WI38 (cell line): ENCODE results near the gene TSR1.

ENCODE experiments used
- H3K4me3 ChIP-seq: 2 replicates; pipeline ENCODE4 v1.5.1; 2011; ENCODE audit warnings: low read depth, mild to moderate bottlenecking, control low read depth, low read length
- TF ChIP-seq, protein P1 (sequence below): IDR thresholded peaks from 2 replicates; pipeline ENCODE4 v1.5.1; 2012; ENCODE audit warnings: low read depth, mild to moderate bottlenecking, control low read depth, low read length

TSR1 gene

DNA sequence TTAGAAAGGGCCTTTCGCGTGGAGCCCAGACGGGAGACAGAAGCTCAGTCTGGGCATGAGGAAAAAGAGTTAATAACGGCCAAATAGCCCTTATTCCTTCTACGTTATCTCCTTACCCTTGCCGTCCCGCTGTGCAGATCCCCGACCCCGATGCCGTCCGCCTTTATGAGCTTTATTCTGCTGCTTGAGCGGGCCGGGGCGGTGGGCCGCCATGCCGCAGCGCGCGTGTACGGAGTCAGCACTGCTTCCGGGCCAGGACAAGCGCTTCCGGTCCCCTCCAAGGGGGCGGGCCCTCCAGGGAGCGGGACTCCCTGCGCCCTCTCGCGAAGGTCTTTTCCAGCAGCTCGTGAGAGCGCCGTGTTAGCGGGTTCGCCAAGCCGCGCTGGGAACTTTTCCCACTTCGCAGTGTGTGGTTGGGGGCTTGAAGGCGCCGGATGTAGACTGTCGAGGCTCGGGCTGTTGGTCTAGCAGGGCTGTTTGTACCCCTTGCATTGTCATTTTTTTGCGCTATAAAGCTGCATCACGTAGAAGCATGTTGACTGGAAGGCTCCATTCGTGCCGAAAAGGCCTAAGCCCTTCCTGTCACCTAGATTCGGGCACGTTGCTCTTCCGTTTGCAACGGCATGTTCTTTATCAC, at the start of gene TSR1:
Gene TSR1 (minus strand): TSS at position 243 of the 637 bp plus-strand sequence. CDS start 30 bp downstream, at position 213.
- TF ChIP-seq, protein P1, sequence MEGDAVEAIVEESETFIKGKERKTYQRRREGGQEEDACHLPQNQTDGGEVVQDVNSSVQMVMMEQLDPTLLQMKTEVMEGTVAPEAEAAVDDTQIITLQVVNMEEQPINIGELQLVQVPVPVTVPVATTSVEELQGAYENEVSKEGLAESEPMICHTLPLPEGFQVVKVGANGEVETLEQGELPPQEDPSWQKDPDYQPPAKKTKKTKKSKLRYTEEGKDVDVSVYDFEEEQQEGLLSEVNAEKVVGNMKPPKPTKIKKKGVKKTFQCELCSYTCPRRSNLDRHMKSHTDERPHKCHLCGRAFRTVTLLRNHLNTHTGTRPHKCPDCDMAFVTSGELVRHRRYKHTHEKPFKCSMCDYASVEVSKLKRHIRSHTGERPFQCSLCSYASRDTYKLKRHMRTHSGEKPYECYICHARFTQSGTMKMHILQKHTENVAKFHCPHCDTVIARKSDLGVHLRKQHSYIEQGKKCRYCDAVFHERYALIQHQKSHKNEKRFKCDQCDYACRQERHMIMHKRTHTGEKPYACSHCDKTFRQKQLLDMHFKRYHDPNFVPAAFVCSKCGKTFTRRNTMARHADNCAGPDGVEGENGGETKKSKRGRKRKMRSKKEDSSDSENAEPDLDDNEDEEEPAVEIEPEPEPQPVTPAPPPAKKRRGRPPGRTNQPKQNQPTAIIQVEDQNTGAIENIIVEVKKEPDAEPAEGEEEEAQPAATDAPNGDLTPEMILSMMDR = no peak
- peak within 1 kb of the TSS; percentile 87 for H3K4me3 ChIP-seq

DNA sequence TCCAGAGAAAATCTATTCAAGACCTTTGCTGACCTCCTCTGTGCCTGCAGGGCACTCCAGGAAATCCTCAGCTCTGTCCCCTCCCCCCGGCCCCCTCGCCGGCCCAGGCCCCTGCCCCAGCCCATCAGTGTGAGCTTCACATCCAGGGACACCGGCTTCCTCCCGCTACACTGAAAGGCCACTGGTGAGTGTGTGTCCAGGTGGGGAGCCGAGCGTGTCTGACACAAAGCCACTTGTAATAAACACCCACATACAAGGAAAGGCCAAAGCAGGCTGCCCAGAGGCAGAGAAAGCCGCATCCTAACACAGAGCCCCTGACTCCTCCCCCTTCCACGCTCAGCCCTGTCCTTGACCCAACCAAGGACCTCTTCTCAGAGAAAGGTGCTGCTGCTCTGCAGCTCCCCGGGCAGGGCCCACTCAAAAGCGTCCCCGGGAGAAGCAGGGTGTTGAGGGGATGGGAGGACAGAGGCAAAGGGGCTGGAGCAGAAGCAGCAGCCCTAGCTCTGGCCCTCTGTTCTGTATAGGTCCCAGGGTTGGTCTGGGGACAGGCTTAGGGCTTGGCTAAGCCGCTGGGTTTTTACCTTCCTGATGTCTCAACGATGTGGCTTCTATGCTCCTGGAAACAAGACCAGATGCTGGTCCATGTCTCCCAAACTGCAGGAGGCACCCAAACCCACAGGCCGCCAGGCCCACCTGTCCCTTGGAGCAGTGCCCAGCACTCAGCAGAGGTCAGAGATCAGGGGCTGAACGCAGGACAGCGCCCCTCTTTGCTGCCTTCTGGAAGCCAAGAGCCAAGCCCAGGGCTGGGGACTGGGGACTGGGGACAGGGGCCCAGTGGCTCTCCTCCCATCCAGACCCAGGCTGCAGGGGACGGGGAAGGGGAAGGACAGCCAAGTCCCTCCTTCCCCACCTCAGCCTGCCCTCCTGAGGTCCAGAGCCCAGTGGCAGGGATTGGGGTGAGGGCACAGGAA, 49.3 kb upstream of the TSR1 start:
- TF ChIP-seq, protein P1 = no peak
- H3K4me3 ChIP-seq = no peak overlapping the region

DNA sequence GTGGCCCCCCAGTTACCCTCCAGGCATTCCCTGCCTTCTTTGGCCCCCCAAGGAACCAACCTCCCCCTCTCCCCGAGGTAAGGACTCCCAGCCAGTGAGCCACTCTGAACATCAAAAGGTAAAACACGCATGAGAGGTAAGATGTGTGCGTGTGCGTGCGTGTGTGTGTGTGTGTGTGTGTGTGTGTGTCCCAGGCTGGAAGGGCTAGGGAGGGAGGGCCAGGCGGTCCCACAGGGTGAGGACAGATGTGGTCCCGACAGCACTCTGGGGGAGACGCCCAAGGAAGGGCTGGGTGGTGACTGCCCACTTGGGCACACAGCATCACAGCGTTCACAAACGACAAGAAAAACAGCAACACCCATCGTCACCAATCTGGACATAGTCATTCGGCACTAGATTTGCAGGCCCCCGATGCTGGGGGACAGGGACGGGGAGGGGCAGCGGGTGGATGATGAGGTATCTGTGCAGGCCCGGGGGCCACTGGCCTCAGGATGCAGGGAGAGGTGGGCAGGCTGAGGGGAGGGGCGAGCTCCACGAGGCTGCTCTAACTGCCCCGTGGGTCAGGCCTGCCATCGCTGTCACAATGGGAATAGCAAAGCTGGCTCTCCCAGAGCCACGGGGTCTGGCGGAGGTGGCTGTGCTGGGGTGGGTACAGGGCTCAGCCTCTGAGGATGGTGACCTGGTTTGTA, 48.3 kb upstream of the TSR1 start:
- TF ChIP-seq, protein P1 = no peak
- no peak overlapping the region for H3K4me3 ChIP-seq

DNA sequence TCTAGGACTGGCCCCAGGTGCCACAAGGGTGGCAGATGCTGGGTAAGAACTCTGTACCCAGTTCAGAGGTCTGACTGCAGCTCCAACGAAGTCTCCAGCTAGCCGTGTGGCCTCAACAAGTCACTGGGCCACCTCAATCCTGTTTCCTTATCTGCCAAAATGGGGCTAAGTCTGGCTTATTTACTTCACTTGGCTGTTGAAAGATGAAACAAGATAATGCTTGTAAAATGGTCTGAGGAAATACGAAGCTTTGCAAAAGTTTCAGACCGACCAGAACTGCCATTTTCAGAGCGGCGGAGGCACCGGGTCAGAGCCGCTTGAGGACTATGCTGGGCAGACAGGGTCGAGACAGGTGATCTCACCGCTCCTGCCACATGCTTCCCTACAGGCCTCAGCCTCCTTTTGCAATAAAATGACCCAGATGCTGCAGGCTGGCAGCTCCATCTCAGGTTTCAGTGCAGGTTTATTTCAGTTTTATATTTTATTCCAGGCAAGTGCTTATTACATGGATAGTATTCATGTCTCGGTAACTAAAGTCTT, 47.4 kb upstream of the TSR1 start:
- no peak overlapping the region for H3K4me3 ChIP-seq
- TF ChIP-seq, protein P1 = no peak

DNA sequence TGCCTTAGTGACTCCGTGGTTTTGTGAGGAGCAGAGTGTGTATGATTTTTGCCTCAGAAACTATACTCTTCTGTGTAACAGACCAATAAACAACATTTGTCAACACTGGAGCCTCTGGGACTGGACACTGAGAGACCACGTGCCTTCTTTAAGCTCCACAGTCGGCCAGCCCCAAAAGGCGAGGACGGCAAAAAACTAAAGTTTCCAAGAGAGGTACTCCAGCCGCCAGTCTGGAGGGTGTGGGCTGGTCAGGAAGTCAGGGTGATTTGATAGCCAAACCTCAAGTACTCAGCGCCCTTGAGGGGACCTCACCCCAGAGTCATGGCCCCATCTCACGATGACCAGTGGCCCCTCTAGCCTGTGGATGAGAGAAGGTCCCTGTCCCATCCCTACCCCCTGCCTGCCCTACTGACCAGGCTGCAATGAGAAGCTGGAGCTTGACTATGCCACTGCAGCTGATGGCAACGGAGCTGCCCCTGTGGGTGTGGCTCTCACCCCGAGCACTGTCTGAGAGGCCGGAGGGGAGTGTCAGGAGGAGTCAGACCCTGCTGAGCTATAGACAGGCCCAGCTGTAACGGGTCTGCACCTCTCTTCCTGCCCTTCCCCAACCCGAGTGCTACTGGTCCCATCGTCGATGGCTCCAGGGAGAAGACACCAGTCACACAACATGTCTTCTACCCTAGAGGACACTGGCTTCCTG, 44.8 kb upstream of the TSR1 start:
- TF ChIP-seq, protein P1 = no peak
- H3K4me3 ChIP-seq = no peak overlapping the region

DNA sequence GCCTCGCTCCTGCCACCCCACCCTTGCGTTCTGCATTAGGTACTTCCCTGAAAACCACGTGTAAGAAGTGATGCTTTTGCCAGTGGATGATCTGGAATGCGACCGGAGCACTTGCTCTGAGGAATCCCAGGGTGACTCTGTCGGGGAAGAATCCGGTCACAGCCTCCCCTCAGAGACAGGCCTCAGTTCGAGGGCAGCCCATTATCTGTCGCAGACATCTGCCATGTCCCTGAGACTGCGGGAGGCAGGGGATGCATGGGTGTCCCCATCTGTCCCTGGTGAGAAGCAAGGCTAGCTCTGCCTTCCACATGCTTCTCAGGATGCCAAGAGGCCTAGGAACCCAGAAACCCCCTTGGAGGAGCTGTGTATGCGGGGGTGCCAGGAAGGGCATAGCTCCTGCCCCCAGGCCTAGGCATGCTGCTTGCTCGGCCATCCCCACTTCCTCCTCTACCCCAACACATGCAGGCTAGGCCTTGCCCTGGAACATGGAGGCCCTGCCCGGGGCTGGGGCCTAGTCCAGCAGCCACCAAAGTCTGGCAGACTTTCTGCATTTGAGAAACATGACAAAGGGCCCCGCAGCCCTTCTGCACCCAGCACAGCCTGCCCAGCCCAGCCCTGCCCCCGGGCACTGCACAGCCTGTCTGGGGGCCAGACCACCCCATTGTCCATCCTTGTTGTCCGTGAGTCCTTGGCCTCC, 44.1 kb upstream of the TSR1 start:
- no peak overlapping the region for H3K4me3 ChIP-seq
- TF ChIP-seq, protein P1 = no peak
